Stimulated activated CD8-positive, alpha-beta memory T cell treated with anti-CD3 and anti-CD28 coated beads, Interleukin-12 subunit alpha, Interleukin-12 subunit beta, amount 100 ng/mL, for 4 hours (primary cell): ENCODE measurements around the gene RNF13.

Source experiments
- DNase-seq: peaks from one replicate; pipeline ENCODE4 v3.0.0-alpha.2; 2020; ENCODE audit warnings: low read depth

Gene RNF13, protein sequence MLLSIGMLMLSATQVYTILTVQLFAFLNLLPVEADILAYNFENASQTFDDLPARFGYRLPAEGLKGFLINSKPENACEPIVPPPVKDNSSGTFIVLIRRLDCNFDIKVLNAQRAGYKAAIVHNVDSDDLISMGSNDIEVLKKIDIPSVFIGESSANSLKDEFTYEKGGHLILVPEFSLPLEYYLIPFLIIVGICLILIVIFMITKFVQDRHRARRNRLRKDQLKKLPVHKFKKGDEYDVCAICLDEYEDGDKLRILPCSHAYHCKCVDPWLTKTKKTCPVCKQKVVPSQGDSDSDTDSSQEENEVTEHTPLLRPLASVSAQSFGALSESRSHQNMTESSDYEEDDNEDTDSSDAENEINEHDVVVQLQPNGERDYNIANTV

DNA sequence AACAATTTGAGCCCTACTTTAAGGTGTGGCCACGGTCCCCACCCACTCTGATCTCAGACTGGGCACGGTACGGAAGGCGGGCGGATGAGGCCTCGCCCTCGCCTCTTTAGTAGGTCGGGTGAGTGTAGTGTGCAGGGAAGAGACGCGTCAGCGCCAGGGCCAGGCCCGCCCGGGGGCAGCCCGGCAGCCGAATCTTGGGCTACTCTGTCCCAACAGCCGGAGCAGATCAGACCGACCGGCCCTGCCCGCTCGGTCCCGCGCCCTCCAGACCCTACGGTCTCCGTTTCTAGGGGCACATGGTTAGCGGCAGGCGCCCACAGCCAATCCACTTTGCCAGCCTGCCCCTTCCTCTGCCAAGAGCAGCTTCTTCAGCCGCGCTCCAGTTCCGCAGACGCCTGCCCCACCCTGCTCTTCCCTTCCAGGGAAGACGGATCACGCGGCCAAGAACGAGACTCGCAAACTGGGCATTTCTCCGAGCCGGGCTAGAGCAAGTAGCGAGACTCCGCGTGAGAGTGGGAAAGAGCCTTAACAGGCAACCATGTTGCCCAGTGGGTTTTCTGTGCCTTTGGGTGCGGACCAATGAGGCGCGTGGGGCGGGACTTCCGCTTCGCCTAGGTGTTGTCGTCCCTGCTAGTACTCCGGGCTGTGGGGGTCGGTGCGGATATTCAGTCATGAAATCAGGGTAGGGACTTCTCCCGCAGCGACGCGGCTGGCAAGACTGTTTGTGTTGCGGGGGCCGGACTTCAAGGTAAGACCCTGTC, at the start of gene RNF13:
RNF13 (plus strand) TSS at position 610 of the 761 bp plus-strand sequence. CDS start 32,812 bp downstream, outside the sequence.
- DNase-seq: peak; percentile 85

DNA sequence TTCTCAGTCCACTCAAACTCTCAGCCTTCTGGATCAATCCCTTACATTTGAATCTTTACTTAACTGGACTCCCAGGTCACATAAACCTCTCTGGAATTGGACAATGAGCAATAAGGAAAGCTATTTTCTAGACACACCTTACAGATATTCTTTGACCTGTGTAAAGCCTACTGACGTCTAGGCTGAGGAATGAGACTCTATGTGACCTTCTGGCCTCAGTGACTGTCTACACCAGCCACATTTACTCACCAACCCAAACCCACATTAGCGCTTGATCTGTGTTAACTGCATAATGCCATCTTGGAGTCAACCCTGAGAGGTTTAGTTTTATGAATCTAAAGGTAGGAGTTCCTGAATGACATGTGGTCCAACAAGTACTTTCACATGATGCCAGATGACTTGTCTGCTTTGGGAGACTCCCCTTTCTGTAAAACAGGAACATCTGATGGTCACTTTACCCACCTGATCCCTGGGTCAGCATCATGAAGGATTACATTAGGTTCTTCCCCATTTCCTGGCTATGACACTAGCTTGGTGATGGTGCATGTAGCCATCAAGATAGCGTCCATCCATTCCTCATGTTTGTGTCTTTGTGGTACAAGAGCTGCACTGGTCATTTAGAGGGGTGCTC, 49.3 kb upstream of the RNF13 start:
- no peak for DNase-seq

DNA sequence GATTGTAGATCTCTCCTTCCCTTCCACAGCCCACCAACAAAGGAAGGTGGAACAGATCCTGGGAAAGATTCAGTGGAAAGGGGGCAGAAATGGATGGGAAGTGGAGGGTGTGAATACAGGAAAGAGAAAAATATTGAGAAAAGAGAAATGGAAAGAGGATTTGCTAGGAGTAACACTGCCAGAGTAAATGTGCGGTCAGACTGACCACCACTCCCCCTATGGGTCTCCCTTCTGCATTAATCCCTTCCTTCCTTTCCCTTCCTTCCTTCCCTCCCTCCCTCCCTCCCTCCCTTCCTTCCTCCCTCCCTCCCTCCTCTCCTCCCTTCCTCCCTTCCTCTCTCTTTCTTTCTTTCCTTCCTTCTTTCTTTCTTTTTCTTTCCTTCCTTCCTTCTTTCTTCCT, 48.7 kb upstream of the RNF13 start:
- no peak for DNase-seq

DNA sequence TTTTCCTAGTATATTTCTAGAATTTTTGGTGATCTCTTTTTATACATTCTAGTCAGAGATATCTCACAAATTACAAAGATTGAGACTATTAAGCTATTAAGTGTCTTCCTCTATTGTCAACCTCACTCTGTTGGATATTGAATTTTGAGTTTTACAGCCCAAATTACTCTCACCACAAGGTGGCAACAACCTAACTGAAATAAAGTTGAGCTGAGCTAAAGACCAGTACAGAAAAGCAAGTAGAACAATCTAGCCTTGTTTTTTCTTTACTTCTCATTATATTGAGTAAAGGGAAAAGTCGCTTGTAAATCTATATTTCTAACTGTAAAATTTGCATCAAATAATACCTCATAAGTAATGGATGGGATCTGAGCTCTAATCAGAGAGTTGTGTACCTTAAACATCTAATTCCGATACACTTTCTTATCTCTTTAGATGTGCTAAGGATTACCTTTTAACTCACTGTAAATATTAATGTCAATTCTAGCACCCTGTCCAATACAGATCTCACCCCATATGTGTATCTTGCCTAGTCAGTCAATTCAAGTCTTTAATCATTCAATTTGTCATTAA, 47.2 kb upstream of the RNF13 start:
- DNase-seq: no peak

DNA sequence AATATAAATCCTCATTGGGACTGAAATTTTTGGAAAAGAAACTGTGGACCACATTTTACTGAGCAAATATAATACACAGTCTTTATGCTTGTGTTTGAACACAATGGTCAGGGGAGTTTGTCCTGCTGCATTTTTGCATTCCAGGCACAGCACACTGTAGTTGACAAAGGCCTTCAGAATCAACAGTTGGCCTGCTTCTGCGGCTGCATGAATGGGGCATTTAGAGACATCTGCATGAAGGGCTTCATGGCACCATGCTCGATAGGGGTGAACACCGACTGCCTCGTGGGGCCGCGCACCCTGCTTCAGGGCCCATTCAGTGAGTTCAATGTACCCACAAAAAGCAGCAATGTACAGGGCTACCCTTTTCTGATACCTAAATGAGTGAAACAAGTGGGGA, 45.3 kb upstream of the RNF13 start:
- no peak for DNase-seq

DNA sequence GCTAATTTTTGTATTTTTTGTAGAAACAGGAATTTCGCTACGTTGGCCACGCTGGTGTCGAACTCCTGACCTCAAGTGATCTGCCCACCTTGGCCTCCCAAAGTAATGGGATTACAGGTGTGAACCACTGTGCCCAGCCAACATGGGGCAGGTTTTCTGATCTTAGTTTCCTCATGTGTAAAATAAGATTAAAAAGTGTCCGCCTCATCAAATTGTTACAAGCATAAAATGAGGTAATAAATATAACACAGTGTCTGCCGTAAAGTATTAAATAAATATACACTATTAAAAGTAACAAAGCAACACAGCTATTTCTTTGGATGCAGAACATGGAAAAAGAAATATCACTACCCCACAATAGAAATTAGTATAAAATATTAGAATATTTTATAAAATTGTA, 44.3 kb upstream of the RNF13 start:
- no peak for DNase-seq

DNA sequence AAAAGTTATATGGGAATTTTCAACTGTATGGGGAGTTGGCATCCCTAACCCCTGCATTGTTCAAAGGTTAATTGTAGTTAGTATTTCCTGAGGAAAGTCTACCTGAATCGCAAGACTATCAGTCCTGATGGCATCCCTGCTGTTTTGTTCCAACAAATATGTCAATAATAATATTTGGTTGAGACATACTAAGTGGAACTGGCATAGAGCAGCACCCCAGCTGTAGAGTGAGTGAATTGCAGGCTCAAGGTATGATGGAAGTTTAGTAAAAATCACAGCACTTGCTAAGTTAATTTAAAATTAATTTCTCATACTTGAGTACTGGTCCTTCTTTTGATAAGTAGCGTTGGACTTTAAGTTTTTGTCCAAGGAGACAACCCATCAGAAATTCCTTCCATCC, 42.8 kb upstream of the RNF13 start:
- no peak for DNase-seq

DNA sequence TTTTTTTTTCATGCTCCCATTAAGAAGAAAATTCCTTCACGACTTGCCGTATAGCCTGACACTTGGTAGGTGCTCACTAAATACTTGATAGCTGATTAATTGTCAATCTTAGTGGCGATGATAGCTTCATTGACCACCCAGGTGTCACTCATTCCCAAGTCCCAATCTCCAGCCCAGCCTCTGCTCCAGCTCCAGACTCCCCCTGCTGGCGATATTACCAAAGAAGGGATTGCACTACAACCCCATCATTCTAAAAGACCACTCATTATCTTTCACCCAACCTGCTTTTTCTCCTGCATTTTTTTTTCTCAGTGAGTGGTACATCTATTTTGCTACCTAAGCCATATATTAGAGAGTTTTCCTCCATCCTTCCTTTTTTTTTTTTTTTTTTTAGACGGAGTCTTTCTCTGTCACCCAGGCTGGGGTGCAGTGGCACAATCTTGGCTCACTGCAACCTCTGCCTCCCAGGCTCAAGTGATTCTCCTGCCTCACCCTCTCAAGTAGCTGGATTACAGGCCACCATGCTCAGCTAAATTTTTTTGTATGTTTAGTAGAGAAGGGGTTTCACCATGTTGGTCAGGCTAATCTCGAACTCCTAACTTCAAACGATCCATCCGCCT, 41.3 kb upstream of the RNF13 start:
- no peak for DNase-seq

DNA sequence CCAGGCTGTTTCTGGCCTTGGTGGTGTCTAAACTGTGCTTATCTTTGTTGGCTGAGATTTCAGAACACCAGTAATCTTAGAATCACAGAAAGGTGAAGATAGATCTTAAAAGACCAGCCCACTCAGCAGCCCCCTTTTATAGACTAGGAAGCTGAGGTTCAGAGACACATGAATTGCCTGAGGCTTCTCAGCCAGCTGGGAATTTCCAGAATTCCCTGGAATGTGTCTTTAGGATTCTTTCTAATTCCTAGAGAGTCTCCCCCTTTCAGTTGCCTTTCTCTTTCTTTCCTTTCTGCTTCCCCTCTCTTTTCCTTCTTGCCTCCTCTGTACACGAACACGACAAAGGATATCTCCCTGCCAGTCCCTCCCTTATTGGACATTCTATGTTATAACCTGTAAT, 40.2 kb upstream of the RNF13 start:
- DNase-seq: no peak

DNA sequence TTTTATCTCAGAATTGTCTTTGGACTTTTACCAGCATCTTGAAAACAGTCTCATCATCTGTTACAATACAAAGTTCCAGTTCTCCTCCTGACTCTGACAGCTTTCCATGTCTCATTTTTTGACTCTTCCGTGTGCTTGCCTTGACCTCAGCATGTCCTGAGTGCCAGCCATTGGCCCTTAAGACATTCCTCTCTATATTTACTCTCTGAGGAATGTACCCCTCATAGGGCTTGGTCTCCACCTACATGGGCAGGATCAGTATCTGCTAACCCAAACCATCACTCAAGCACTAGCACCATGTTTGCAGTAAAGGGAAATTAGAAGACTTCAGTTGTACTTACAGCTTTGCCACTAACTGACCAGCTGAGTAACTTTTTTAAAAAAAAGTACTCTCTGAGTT, 36.8 kb upstream of the RNF13 start:
- no peak for DNase-seq

DNA sequence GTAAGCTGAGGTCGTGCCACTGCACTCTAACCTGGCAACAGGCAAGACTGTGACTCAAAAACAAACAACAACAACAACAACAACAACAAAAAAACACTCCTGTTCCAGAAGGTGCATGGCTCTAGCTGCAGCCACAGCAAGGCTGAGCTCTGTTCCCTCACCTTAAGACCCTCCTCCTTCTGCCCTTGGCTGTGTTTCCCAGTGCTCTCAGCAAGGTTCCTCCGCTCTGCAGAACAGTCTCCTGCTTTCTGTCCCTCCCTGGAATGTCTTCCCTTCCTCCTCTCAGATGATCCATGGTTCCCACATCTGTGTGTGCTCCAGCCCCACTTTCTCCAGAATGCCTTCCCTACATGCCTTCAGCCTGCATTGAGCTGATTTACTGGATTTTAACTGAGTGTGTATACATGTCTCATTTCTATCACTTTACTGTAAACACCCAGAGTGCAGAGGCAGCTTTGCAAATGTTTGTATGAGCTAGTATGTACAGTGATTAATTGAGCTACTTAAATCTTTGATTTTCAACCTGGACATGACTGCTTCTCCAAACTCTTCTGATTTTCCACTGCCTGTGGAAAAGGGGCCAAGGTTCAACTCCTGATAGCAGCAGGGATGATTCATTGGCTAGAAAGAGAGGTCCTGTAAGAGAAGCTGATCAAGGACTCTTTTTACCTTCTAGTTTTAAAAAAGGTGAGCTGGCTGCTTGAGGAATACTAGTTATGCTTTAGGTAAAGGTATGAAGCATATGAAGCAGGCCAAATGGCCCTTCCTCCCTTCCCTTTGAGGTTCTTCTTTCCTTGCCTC, 35.4 kb upstream of the RNF13 start:
- no peak for DNase-seq

DNA sequence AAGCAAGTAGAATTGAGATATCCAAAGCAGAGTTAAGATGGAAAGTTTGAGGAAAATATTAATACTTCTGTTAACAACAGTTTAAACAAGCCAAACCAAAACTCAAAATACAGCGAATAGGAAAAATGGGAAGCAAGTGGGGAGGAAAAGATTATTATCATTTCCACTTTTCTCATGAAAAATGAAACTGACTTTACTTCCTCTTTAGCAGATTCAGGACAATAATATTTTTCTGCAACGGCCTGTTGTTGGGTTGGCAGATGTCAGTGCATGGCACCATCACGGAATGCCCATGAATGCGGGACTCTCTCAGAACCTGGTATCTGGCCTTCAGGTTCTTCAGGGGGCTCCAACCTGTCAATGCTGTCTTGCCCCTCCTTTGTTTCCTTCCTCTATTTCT, 31.8 kb upstream of the RNF13 start:
- DNase-seq: no peak

DNA sequence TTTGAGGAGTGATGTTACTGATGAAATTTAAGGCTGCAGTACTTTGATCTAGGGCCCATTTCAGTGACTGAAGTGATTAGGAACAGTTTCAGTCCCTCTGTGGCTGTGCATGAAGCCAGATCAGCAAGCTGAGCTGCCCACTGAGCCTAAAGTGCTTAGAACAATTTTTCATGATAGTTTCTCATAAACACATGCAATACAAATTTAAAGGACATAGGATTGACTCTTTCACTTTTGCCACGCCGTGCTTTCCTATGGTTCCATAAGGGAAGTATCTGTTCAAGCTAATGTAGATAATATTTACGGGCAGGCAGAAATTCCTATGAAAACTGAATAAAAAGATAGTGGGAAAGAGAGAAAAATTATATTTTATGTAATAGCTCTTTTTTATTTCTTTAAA, 31.3 kb upstream of the RNF13 start:
- DNase-seq: no peak

DNA sequence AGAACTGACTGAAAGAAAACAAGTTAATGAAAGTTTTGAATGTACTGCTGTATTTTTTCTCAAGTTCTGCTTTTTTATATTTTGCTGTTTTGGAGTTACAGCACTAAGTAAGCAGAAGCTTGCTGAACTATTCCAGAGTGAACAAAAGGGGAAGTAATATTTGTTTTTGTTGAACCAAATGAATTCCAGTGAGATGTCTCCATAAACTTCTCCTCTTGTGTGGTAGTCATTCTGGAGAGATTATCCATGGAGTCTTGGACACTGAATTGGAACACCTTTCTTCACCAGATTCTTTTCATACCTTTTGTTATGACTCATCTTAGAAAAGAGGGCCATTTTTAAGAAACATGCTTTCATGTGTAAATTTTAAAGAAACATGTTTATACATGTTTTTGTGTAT, 29.4 kb upstream of the RNF13 start:
- DNase-seq: no peak

DNA sequence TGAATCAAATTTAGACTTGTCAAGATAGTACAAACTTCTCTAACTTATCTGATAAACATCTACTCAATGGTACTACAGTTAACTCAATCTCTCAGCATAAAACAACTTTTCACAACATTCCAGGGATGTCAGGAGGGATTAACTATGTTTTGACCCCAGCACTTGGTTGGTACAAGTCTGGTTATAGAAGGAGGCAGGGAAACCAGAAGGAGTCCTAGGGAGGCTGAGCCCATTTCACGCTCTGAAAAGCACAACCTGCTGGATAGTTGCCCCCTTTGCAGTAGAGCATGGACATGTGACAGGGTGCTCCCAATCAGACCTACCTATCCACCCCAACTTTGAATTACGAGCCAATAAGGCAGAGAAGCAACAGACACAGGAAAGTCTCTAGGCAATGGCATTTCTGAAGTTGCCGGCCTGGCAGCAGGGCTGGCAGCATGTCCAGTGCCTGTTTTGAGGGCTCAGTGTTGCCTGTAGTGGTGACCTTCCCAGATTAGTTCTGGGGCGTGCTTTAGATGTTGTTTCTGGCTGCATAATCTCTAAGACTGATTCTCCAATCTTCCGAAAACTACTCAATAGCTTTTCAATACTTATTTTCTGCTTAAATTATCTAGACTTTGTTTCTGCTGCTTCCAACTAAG, 28.8 kb upstream of the RNF13 start:
- no peak for DNase-seq

DNA sequence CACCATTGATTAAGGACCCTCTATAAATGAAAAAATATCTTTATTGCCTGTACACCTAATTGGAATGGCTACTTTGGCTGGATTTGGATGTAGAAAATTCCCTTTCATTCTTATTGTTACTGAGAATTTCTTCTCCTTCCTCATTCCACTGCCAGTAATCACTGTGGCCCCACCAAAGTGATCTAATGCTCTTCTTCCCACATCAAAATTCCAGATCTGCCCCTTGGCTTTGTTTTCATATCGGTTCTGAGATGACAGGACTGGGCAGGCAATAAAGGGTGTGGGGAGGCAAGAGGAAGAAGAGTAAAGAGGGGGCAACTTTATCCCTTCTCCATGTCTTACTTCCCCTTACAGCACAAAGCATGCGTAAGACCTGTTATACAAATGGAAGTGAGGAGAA, 22.7 kb upstream of the RNF13 start:
- DNase-seq: no peak

DNA sequence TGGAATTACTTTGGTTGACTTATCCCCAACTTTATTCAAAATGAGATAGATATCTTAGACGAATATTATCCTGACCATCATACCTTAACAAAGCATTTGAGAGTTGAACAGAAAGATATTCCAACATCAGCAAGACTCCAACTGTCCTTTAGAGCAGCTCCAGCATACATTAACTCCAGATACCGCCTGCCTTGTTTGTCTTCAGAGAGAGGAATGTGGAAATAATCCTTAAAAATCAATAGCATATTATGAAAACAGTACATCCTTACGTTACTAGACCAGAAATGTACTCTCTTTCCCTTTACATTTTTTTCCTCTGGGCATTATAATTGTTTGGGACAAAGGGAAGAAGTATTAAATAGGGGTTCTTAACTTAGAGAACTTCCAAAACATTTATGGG, 22.3 kb upstream of the RNF13 start:
- no peak for DNase-seq

DNA sequence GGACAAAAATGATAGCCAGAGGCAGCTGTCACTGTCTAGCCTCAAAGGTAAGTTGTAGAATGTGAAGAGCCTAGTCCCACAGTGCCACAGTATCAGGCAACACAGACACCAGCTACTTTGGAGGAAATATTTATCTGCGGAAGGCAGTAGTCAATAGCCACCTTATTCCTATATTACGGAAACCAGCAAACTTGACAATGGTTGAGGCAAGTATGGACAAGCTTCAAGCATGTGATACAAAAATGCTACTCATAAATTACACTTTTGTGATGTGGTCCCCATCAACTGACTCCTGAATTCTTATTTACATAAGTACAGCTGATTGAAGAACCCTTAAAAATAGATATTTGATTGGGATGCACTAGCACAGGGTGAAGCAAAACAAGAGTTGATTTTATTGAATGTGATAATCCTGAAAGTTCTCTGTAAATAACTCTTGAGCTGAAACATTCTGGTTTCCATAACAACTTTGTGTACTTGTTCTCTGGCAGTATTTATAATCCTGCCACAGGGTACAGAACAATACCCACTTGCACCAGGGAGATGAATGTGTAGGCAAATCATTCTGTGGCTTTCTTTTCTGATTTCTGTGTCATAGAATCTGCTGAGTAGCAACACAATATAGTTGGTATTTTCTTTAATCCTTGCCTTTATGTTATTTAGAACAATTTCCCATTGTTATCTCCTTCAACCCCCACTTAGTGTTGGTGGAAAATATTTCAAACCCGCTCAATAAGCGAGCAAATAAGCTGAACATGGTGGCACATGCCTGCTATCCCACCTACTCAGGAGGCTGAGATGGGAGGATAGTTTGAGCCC, 20.4 kb upstream of the RNF13 start, which contains the start of gene ANKUB1:
ANKUB1 (minus strand) TSS at position 103 of the 819 bp plus-strand sequence. CDS start 188 bp downstream, outside the sequence.
- no peak for DNase-seq

DNA sequence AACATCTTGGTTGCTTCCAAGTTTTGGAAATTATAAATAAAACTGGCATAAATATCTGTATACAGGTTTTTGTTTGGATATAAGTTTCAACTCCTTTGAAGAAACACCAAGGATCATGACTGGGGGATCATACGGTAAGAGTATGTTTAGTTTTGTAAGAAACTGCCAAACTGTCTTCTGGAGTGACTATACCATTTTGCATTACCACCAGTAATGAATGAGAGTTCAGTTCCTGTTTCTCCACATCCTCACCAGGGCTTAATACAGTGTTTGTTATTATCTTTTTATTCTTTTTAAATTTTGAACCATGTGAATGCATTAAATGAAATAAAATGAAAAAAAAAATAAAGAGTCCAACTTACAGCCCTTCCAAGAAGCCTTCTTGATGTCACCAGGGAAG, 17.0 kb upstream of the RNF13 start:
- DNase-seq: no peak

DNA sequence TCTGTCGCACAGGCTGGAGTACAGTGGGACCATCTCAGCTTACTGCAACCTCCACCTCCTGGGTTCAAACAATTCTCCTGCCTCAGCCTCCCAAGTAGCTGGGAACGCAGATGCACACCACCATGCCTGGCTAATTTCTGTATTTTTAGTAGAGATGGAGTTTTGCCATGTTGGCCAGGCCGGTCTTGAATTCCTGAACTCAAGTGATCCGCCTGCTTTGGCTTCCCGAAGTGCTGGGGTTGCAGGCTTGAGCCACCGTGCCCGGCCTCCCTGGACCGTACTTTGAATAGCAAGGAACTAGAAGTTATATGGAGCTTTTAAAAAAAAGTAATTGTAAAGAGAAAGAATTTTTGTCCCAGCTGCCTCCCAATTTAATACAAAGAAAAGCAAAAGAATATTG, 12.3 kb upstream of the RNF13 start:
- DNase-seq: no peak
